ENCODE measurements around the gene ASAP3. TPM values are rescaled to one million over a fixed set of nuclear protein-coding genes. Genes with fewer than 3 reads are reported as not detected.

The ASAP3 gene
- total RNA-seq, 1 experiment from 2014 or later: 71.2 TPM

GRCh38 chr1:23395154-23395724 is 88.7 kb downstream of the ASAP3 start (continued):
- TF ChIP-seq, protein P1, sequence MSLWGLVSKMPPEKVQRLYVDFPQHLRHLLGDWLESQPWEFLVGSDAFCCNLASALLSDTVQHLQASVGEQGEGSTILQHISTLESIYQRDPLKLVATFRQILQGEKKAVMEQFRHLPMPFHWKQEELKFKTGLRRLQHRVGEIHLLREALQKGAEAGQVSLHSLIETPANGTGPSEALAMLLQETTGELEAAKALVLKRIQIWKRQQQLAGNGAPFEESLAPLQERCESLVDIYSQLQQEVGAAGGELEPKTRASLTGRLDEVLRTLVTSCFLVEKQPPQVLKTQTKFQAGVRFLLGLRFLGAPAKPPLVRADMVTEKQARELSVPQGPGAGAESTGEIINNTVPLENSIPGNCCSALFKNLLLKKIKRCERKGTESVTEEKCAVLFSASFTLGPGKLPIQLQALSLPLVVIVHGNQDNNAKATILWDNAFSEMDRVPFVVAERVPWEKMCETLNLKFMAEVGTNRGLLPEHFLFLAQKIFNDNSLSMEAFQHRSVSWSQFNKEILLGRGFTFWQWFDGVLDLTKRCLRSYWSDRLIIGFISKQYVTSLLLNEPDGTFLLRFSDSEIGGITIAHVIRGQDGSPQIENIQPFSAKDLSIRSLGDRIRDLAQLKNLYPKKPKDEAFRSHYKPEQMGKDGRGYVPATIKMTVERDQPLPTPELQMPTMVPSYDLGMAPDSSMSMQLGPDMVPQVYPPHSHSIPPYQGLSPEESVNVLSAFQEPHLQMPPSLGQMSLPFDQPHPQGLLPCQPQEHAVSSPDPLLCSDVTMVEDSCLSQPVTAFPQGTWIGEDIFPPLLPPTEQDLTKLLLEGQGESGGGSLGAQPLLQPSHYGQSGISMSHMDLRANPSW (CRISPR knock-in tag; conservative IDR thresholded peaks at IDR 0.05; ENCODE audit: low read depth): no peak
- TF ChIP-seq ZBTB21 (CRISPR knock-in tag; IDR thresholded peaks at IDR 0.05; ENCODE audit: borderline replicate concordance): no peak
- TF ChIP-seq CDX4 (CRISPR knock-in tag; IDR thresholded peaks at IDR 0.05; ENCODE audit: borderline replicate concordance): no peak

DNA sequence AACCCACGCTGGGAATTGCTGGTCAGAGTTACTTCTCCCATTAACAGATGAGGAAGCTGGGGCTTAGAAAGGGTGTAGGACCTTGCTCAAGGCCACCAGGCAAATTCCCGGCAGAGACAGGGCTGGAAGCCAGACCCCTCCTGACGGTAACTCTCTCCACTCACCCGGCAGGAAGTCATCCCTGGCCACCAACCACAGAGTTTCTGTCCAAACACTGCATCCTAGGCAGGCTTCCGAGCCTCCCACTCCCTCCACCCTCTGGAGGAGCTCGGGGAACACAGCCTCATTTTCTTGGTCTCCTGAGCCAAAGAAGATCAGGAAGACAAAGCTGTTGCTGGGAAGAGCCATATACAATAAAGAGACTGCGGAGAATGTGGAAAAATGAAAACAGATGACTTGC is 89.3 kb downstream of the ASAP3 start:
- DNase-seq (ENCODE audit: low spot score): peak; percentile 41
- Mint-ChIP-seq H3K27ac (peak overlapping the region; percentile 21; the same call in 1 of the 2 replicates), H3K36me3 (no peaks in the 10 kb centered on the region), H3K9me3 (no peaks in the 10 kb centered on the region), H3K4me3 (peak overlapping the region; percentile 19; the same call in 1 of the 2 replicates), H3K4me1 (peaks cover 19% of the 10 kb centered on the region), H3K27me3 (ENCODE audit: low read depth) (no peaks in the 10 kb centered on the region)
- ChIA-PET CTCF (interaction anchor here (0.6 to 3.1 kb wide), 7 partner anchors 9 to 270 kb away, joined by 3 to 36 read pairs (median 3); partner anchors contain the start of gene HNRNPR), POLR2A (interaction anchor here (0.9 to 1.0 kb wide), 2 partner anchors 50 to 233 kb away, joined by 3 to 4 read pairs; partner anchors contain the start of gene HNRNPR)
- TF ChIP-seq ZNF121 (CRISPR knock-in tag; IDR thresholded peaks at IDR 0.05) (peak; percentile 91), ZNF423 (CRISPR knock-in tag; IDR thresholded peaks at IDR 0.05) (no peak)
- ATAC-seq: peak; percentile 84

DNA sequence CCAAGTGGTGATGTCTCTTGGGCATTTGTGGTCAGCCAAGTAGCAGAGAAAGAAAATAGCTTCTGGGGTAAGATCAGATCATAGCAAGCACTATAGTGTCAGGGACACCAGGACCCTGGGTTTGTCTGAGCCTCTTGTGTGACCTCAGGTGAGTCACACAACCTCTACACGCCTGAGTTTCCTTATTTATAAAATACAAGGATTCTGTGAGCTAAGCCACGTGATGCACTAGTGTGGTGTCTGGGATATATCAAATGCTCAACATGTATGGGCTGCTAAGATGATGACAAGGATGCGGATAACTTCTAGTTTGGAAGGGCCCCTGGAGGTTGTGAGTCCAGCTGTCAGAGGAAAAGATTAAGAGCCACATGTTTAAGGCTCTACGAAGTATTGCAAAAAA is 89.8 kb downstream of the ASAP3 start:
- Mint-ChIP-seq H3K4me3 (no peak overlapping the region), H3K36me3 (no peaks in the 10 kb centered on the region), H3K4me1 (peaks cover 19% of the 10 kb centered on the region), H3K9me3 (no peaks in the 10 kb centered on the region), H3K27me3 (ENCODE audit: low read depth) (no peaks in the 10 kb centered on the region), H3K27ac (no peak overlapping the region)
- TF ChIP-seq SMAD4 (CRISPR knock-in tag; IDR thresholded peaks at IDR 0.05) (no peak), ZNF219 (CRISPR knock-in tag; IDR thresholded peaks at IDR 0.05; ENCODE audit: borderline replicate concordance) (no peak), MLX (CRISPR knock-in tag; IDR thresholded peaks at IDR 0.05) (no peak), PREB (CRISPR knock-in tag; IDR thresholded peaks at IDR 0.05; ENCODE audit: borderline replicate concordance) (no peak), TEAD4 (CRISPR knock-in tag; IDR thresholded peaks at IDR 0.05) (no peak)
- TF ChIP-seq, protein P1 (CRISPR knock-in tag; conservative IDR thresholded peaks at IDR 0.05; ENCODE audit: low read depth): no peak
- TF ChIP-seq, protein P2, sequence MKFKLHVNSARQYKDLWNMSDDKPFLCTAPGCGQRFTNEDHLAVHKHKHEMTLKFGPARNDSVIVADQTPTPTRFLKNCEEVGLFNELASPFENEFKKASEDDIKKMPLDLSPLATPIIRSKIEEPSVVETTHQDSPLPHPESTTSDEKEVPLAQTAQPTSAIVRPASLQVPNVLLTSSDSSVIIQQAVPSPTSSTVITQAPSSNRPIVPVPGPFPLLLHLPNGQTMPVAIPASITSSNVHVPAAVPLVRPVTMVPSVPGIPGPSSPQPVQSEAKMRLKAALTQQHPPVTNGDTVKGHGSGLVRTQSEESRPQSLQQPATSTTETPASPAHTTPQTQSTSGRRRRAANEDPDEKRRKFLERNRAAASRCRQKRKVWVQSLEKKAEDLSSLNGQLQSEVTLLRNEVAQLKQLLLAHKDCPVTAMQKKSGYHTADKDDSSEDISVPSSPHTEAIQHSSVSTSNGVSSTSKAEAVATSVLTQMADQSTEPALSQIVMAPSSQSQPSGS (CRISPR knock-in tag; IDR thresholded peaks at IDR 0.05; ENCODE audit: borderline replicate concordance, low read depth): no peak
- TF ChIP-seq, protein P3, sequence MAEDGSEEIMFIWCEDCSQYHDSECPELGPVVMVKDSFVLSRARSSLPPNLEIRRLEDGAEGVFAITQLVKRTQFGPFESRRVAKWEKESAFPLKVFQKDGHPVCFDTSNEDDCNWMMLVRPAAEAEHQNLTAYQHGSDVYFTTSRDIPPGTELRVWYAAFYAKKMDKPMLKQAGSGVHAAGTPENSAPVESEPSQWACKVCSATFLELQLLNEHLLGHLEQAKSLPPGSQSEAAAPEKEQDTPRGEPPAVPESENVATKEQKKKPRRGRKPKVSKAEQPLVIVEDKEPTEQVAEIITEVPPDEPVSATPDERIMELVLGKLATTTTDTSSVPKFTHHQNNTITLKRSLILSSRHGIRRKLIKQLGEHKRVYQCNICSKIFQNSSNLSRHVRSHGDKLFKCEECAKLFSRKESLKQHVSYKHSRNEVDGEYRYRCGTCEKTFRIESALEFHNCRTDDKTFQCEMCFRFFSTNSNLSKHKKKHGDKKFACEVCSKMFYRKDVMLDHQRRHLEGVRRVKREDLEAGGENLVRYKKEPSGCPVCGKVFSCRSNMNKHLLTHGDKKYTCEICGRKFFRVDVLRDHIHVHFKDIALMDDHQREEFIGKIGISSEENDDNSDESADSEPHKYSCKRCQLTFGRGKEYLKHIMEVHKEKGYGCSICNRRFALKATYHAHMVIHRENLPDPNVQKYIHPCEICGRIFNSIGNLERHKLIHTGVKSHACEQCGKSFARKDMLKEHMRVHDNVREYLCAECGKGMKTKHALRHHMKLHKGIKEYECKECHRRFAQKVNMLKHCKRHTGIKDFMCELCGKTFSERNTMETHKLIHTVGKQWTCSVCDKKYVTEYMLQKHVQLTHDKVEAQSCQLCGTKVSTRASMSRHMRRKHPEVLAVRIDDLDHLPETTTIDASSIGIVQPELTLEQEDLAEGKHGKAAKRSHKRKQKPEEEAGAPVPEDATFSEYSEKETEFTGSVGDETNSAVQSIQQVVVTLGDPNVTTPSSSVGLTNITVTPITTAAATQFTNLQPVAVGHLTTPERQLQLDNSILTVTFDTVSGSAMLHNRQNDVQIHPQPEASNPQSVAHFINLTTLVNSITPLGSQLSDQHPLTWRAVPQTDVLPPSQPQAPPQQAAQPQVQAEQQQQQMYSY (CRISPR knock-in tag; IDR thresholded peaks at IDR 0.05): no peak
- POLR2A ChIA-PET: interaction anchor here (0.9 to 1.0 kb wide), 2 partner anchors 50 to 233 kb away, joined by 3 to 4 read pairs; partner anchors contain the start of gene HNRNPR
- ATAC-seq (no peak), DNase-seq (ENCODE audit: low spot score) (no peak)
- CTCF ChIA-PET: interaction anchor here (0.6 to 3.1 kb wide), 4 partner anchors 10 to 270 kb away, joined by 3 to 36 read pairs (median 6); no protein-coding TSS in a partner anchor

All from WTC11 (cell line).